Esophagus (tissue), 2 donors: ENCODE data around the gene HOXD11. TPM values are rescaled to one million over a fixed set of nuclear protein-coding genes. Genes with fewer than 3 reads are reported as not detected.

Source experiments
- H3K27ac ChIP-seq, 2 donors: one replicate each; pipeline ENCODE4 v1.5.1; 2013; ENCODE audit warnings: low read depth in 2 of 2, mild to moderate bottlenecking in 2 of 2, inconsistent platforms in 1 of 2, low read length in 1 of 2, moderate library complexity in 1 of 2
- H3K27me3 ChIP-seq, 2 donors: one replicate each; pipeline ENCODE4 v1.6.1; 2013; ENCODE audit warnings: low read length in 2 of 2, control low read depth in 1 of 2, mild to moderate bottlenecking in 1 of 2; ENCODE audit not compliant: insufficient read depth in 2 of 2, control insufficient read depth in 1 of 2
- H3K36me3 ChIP-seq, 2 donors: one replicate each; pipeline ENCODE4 v1.6.1; 2013; ENCODE audit warnings: low read length in 1 of 2; ENCODE audit not compliant: control insufficient read depth in 2 of 2, insufficient read depth in 2 of 2
- H3K4me1 ChIP-seq, 2 donors: one replicate each; pipeline ENCODE4 v1.6.1; 2013; ENCODE audit warnings: low read length in 1 of 2; ENCODE audit not compliant: control insufficient read depth in 2 of 2, insufficient read depth in 2 of 2
- H3K4me3 ChIP-seq, 2 donors: one replicate each; pipeline ENCODE4 v1.5.1; 2013; ENCODE audit warnings: low read length in 2 of 2, mild to moderate bottlenecking in 2 of 2, low read depth in 1 of 2, moderate library complexity in 1 of 2
- H3K9me3 ChIP-seq, 2 donors: one replicate each; pipeline ENCODE4 v1.6.1; 2013; ENCODE audit warnings: mild to moderate bottlenecking in 2 of 2, low read depth in 1 of 2, low read length in 1 of 2, moderate library complexity in 1 of 2; ENCODE audit not compliant: control insufficient read depth in 2 of 2, insufficient read depth in 1 of 2
- WGBS, 2 donors: extraction: QIAGEN DNeasy Blood & Tissue Kit; methylation state at CpG; one replicate each; pipeline ENCODE4 v1.1.7; 2013; 5-methylcytosine and 5-hydroxymethylcytosine counted together
- polyA plus RNA-seq, 2 donors: library from polyadenylated mRNA; stranded (reverse); fragments of 200-250 nt; gene quantifications; one replicate each; pipeline ENCODE4 v1.2.3, GENCODE V29; 2013
- donor health status: healthy with polysubstance abuse.
- donor health status: Bipolar disorder and iron deficiency.

The HOXD11 gene
- polyA plus RNA-seq, 2 donors, result 0.08 TPM; not detected in 1

DNA sequence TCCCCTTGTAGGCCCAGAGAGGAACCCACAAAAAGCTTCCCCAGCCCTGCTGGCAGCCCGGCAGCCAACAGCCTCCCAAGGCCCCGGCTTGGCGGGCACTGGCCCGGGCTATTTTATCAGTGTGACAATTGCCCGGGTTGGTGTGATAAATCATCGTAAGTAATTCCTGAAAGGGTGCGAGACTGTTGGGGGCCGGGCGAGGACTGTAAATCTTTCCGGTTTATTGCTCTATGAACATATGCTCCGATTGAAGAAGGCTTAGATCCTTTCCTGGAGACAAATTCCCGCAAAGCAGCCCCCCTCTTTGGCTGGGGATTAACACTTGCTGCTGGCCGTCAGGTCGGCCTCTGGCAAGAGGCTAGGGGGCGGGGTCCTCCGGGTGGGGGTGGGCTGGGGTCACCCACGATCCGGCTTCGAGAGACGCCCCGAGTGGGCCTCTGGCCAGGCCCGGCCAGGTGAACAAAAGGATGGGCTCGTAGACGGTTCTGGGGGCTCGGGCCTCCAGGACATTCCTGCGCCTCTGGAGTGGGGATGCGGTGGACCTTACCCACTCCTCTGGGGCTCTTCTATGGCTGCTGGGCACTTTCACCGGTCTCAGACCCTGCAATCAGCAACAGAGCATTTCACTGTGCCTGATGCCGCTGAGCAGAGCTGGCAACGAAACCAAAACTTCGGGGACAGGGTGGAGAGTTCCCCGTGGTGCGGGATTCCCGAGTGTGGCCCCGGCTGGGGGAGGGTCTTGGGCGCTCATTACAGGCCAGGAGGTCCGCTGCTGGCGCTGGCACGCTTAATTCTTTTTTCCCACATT lies 52.0 kb downstream of the HOXD11 start:
- H3K9me3 ChIP-seq, result peaks cover 0 to 6% of the 10 kb centered on the region in 2 donors
- peaks cover 12 to 70% of the 10 kb centered on the region in 2 donors for H3K27me3 ChIP-seq
- H3K4me1 ChIP-seq, result peaks cover 3 to 9% of the 10 kb centered on the region in 2 donors
- H3K4me3 ChIP-seq, result no peak overlapping the region
- H3K27ac ChIP-seq, result no peak overlapping the region
- 17 to 19% methylated on average over 39 of the region's 39 CpGs for WGBS, 2 donors
- no peaks in the 10 kb centered on the region for H3K36me3 ChIP-seq

Other genes starting within 250 kb of the HOXD11 start
- gene LNPK, start 105.0 kb upstream of the HOXD11 start, polyA plus RNA-seq, result 1 to 10 TPM; 5.9 to 6.0 TPM
- not detected for gene EVX2, start 23.3 kb upstream of the HOXD11 start, polyA plus RNA-seq
- not detected for gene HOXD13, start 14.6 kb upstream of the HOXD11 start, polyA plus RNA-seq
- gene HOXD12, start 7.5 kb upstream of the HOXD11 start, polyA plus RNA-seq, result not detected
- under 1 TPM; 0.18 to 0.31 TPM for gene HOXD10, start 9.5 kb downstream of the HOXD11 start, polyA plus RNA-seq
- 1 to 10 TPM in 1 of 2 donors, under 1 TPM in 1; 0.99 to 2.4 TPM for gene HOXD9, start 15.4 kb downstream of the HOXD11 start, polyA plus RNA-seq
- gene HOXD8, start 22.4 kb downstream of the HOXD11 start, polyA plus RNA-seq, result 1 to 10 TPM; 1.0 to 1.3 TPM
- 1 to 10 TPM in 1 of 2 donors, under 1 TPM in 1; 0.61 to 1.0 TPM for gene HOXD4, start 44.3 kb downstream of the HOXD11 start, polyA plus RNA-seq
- under 1 TPM; 0.35 to 0.77 TPM for gene HOXD3, start 50.0 kb downstream of the HOXD11 start, polyA plus RNA-seq
- gene HOXD1, start 81.4 kb downstream of the HOXD11 start, polyA plus RNA-seq, result under 1 TPM; 0.21 to 0.43 TPM
- 10 to 100 TPM; 43.1 to 45.4 TPM for gene MTX2, start 162.2 kb downstream of the HOXD11 start, polyA plus RNA-seq